Fibroblast of pulmonary artery (primary cell): ENCODE measurements around the gene SSTR4.

Experiments
- DNase-seq: peaks from one replicate; pipeline ENCODE4 v3.0.0-alpha.2; 2010; ENCODE audit warnings: low read depth
- H3K4me3 ChIP-seq: replicated peaks from 2 replicates; pipeline ENCODE4 v1.5.1; 2011; ENCODE audit warnings: low read depth, mild to moderate bottlenecking, control low read depth, low read length, moderate library complexity
- TF ChIP-seq, protein P1 (sequence below): IDR thresholded peaks from 2 replicates; pipeline ENCODE4 v1.5.1; 2011; ENCODE audit warnings: mild to moderate bottlenecking, control low read depth, low read length, inconsistent platforms; ENCODE audit errors: missing control alignments

SSTR4 gene

DNA sequence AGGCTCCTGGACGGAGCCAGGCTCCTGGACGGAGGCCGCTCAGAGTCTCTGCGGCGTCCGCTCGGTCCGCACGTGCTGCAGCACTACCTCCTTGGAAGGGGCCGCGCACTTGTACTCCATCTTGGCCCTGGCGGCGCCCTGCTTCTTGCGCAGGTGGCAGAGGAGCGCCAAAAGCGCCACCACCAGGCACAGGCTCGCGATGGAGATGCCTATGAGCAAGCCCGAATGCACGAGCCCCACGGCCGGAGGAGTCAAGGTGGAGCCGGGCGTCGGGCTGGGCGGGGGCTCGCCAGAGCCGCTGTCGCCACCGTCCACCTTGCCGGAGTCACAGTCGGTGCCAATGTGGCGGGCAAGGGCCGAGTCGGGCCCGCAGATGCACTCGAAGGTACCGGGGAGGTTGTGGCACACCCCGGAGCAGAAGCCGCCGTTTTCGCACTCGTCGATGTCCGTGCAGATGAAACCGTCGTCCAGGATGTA, 12.7 kb downstream of the SSTR4 start:
- peak overlapping the region; percentile 53 for H3K4me3 ChIP-seq
- DNase-seq: no peak
- TF ChIP-seq, protein P1, sequence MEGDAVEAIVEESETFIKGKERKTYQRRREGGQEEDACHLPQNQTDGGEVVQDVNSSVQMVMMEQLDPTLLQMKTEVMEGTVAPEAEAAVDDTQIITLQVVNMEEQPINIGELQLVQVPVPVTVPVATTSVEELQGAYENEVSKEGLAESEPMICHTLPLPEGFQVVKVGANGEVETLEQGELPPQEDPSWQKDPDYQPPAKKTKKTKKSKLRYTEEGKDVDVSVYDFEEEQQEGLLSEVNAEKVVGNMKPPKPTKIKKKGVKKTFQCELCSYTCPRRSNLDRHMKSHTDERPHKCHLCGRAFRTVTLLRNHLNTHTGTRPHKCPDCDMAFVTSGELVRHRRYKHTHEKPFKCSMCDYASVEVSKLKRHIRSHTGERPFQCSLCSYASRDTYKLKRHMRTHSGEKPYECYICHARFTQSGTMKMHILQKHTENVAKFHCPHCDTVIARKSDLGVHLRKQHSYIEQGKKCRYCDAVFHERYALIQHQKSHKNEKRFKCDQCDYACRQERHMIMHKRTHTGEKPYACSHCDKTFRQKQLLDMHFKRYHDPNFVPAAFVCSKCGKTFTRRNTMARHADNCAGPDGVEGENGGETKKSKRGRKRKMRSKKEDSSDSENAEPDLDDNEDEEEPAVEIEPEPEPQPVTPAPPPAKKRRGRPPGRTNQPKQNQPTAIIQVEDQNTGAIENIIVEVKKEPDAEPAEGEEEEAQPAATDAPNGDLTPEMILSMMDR: no peak

DNA sequence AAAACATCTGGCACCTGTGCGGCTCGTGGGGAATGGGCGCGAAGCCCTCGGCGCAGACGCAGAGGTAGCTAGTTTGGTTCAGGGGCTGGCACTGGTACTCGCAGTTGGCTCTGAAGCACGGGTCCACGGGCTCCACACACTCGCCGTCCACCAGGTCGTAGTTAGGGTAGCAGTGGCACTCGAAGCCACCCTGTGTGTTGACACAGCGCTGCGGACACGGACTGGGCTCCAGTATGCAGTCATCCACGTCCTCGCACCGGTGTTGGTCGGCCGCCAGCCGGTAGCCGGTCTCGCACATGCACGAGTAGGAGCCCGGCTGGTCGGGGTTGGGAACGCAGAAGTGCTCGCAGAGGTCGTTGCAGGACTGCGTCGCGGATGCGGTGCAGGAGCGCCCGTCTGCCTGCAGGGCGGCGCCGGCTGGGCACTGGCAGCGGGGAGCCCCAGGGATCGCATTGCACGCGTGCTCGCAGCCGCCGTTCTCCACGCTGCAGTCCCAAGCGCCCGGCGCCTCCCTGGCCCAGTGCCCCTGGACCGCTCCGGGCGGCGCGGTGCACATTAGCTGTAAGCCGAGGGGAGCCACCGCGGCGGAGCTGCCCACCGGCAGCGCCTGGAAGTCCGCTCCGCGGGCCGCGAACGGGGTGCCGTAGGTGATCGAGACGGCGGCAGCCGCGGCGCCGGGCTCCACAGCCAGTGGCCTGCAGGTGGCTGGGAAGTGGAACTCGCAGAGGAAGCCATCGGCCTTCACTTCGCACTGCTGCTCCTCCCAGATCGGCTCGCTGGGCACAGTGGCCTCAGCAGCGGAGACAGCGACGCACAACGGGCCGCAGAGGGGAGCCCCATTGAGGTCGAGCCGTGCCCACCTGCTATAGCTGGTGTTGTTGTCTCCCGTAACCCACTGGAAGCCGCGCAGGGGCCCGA, 13.4 kb downstream of the SSTR4 start:
- peak; percentile 49 for DNase-seq
- TF ChIP-seq, protein P1: peak; percentile 33
- peak overlapping the region; percentile 53 for H3K4me3 ChIP-seq

- TF ChIP-seq, protein P1: no peak
- DNase-seq: peak; percentile 56
- H3K4me3 ChIP-seq: peak within 1 kb of the TSS; percentile 53
These were observed 14.3 kb downstream of the SSTR4 start, which contains the start of gene THBD for GRCh38 chr20:23049201-23050075. Gene THBD, minus strand, starts transcription at chr20:23049672. Its CDS starts 168 bp downstream, at chr20:23049504.

DNA sequence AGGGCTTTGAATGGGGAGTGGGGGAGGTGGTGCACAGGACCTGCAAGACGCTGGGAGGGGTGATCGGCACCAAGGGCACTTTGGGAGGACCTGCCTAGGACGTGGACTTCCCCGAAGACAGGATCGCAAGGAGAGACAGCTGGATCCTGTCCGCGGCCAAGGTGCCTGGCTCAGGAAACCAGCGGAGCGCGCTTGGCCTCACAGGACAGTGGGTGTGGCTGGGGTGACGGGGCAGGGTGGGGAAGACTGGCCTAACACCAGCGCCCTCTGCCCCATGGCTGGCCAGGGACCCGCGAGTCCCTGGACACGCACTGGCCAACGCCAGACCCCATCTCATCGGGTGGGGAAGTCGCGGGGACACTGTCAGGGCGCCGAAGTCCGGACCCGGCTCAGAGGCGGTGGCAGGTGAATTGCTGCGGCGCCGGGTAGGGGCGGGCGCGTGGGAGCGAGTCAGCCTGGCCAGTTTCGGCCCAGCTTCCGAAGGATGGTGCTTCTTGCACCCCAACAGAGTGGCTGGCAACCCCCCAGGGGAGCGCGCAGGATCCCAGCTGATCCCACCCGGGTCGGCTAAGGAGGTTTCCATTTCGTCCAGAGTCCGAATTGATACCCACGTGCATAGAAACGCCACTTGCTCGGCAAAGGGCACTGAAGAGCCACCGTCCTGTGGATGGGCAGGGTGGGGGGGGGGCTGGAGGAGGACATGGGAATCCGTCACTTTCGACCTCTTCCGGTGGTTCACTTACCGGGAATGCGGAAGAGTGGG, 15.1 kb downstream of the SSTR4 start:
- TF ChIP-seq, protein P1: no peak
- H3K4me3 ChIP-seq: peak overlapping the region; percentile 53
- peak; percentile 49 for DNase-seq

DNA sequence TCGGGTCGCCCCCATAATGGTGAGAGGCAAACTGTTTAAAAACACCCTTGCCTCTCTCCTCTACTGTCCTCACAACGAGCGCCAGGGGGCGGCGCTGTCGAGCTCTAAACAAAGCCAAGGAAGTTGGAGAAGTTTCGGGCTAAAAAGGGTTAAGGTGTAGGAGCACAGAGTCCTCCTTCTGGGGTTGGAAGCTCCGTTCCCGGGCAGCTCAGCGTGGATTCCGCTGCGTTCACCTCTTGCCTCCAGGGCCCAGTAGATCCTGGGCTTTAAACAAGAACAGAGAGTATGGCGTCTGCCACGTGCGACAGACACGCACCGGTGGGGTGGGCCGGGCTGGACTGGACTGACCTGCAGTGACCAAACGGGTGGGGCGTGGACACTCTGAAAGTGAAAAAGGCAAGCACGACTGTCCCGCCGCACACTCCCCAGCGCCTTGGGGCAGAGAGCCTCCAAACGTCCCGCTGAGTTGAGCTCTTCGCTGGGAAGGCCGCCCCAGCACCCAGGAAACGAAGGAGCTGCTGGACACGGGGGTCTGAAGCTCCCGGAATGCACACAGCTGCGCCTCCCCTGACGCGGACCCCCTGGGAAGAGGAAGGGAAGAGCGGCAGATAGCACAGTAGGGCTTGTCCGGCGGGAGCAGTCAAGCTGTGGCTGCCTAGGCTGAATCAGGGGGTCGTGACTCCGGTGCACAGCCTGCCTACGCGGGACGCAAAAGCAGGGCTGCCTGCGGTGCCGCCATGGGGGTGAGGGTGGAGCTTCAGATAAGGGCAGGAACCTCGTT, 15.9 kb downstream of the SSTR4 start:
- TF ChIP-seq, protein P1: peak; percentile 82
- DNase-seq: peak; percentile 94
- peak overlapping the region; percentile 53 for H3K4me3 ChIP-seq
